Lung (tissue), 12 donors: ENCODE results near the gene CD1C. TPM values are rescaled to one million over a fixed set of nuclear protein-coding genes. Genes with fewer than 3 reads are reported as not detected.

ENCODE experiments used
- ATAC-seq: fragments of 200-7000 bp; cut with Tn5 transposase; one replicate; pipeline ENCODE4 v1.9.1; 2020; ENCODE audit warnings: moderate number of reproducible peaks; ENCODE audit not compliant: insufficient read depth, low FRiP score
- DNase-seq, 3 donors: peaks; one replicate each; pipeline ENCODE4 v3.0.0-alpha.2; 2013 to 2017
- H3K27ac ChIP-seq, 2 donors: one replicate each; pipeline ENCODE4 v1.5.1; 2013; ENCODE audit warnings: mild to moderate bottlenecking in 2 of 2, moderate library complexity in 2 of 2, control low read depth in 1 of 2, inconsistent platforms in 1 of 2, low read depth in 1 of 2, low read length in 1 of 2
- H3K27me3 ChIP-seq, 3 donors: one replicate each; pipeline ENCODE4 v1.5.1; 2013; ENCODE audit warnings: low read length in 2 of 3; ENCODE audit not compliant: control insufficient read depth in 3 of 3, insufficient read depth in 3 of 3
- H3K36me3 ChIP-seq, 4 donors: one replicate each; pipeline ENCODE4 v1.5.1; 2013; ENCODE audit warnings: low read length in 4 of 4, mild to moderate bottlenecking in 1 of 4, moderate library complexity in 1 of 4; ENCODE audit not compliant: control insufficient read depth in 4 of 4, insufficient read depth in 4 of 4
- H3K4me1 ChIP-seq, 5 donors: one replicate each; pipeline ENCODE4 v1.5.1; 2013; ENCODE audit warnings: low read length in 5 of 5, mild to moderate bottlenecking in 2 of 5, moderate library complexity in 1 of 5; ENCODE audit not compliant: control insufficient read depth in 5 of 5, insufficient read depth in 5 of 5
- H3K4me3 ChIP-seq: one replicate; pipeline ENCODE4 v1.5.1; 2013; ENCODE audit warnings: mild to moderate bottlenecking, control low read depth, moderate library complexity
- H3K9ac ChIP-seq, 2 donors: one replicate each; pipeline ENCODE4 v1.5.1; 2013; ENCODE audit warnings: low read length in 2 of 2, control low read depth in 1 of 2; ENCODE audit not compliant: insufficient read depth in 1 of 2
- H3K9me3 ChIP-seq, 4 donors: one replicate each; pipeline ENCODE4 v1.5.1; 2013; ENCODE audit warnings: low read length in 3 of 4, mild to moderate bottlenecking in 1 of 4, moderate library complexity in 1 of 4; ENCODE audit not compliant: control insufficient read depth in 4 of 4, insufficient read depth in 3 of 4
- CTCF ChIP-seq: IDR thresholded peaks from 2 replicates; pipeline ENCODE4 v1.5.1; 2012; ENCODE audit warnings: mild to moderate bottlenecking; ENCODE audit errors: control extremely low read depth, extremely low read depth
- whole genome bisulfite sequencing, 2 donors: extraction: QIAGEN DNeasy Blood & Tissue Kit; methylation state at CpG; one replicate each; pipeline ENCODE4 v1.1.7; 2013; 5-methylcytosine and 5-hydroxymethylcytosine counted together
- polyA plus RNA-seq, 2 donors: library from polyadenylated mRNA; stranded (reverse); fragments of 200-250 nt; gene quantifications; one replicate each; pipeline ENCODE4 v1.2.1, GENCODE V29; 2013
- total RNA-seq, 2 donors: library from RNA; depleted of rRNA in 1 of 2; stranded (reverse); fragments of >200 nt in 1 of 2; gene quantifications; one replicate each; pipeline ENCODE4 v1.2.1, GENCODE V29; 2014 to 2021
- donor health status: control.
- donor health status: control.
- donor health status: Bipolar disorder and iron deficiency.
- donor health status: healthy.
- donor health status: DM: yes; HTN: yes; CAD: no.

Gene CD1C
- total and polyA plus RNA-seq, 4 donors, result 0.92 to 2.3 (median 1.8) TPM

GRCh38 chr1:158323866-158324265, 34.1 kb downstream of the CD1C start:
- TF ChIP-seq CTCF, result no peak
- no peak for ATAC-seq

GRCh38 chr1:158324395-158324794, 34.7 kb downstream of the CD1C start:
- Histone ChIP-seq H3K27me3 (no peaks in the 10 kb centered on the region), H3K4me3 (no peak overlapping the region), H3K4me1 (no peaks in the 10 kb centered on the region), H3K27ac (no peak overlapping the region), H3K9ac (no peak overlapping the region), H3K36me3 (no peaks in the 10 kb centered on the region), H3K9me3 (peaks cover 0 to 2% (median 0%) of the 10 kb centered on the region in 4 donors)
- TF ChIP-seq CTCF, result no peak
- ATAC-seq, result no peak
- no peak for DNase-seq
- WGBS, 2 donors, result 72 to 76% methylated on average over 4 of the region's 4 CpGs

More at GRCh38 chr1:158323866-158324265, 34.1 kb downstream of the CD1C start:
- Histone ChIP-seq H3K9ac (no peak overlapping the region), H3K27me3 (no peaks in the 10 kb centered on the region), H3K4me1 (no peaks in the 10 kb centered on the region), H3K27ac (no peak overlapping the region), H3K36me3 (no peaks in the 10 kb centered on the region), H3K9me3 (peaks cover 0 to 2% (median 0%) of the 10 kb centered on the region in 4 donors), H3K4me3 (no peak overlapping the region)
- no peak for DNase-seq
- WGBS, 2 donors, result 61 to 81% methylated on average over 1 of the region's 1 CpG

- no peak for TF ChIP-seq CTCF
- Histone ChIP-seq H3K9ac (no peak overlapping the region), H3K4me1 (peaks cover 0 to 2% (median 0%) of the 10 kb centered on the region in 5 donors), H3K27ac (no peak overlapping the region), H3K4me3 (no peak overlapping the region), H3K27me3 (no peaks in the 10 kb centered on the region), H3K9me3 (no peaks in the 10 kb centered on the region), H3K36me3 (no peaks in the 10 kb centered on the region)
- ATAC-seq (no peak), DNase-seq (no peak)
These were observed 37.8 kb downstream of the CD1C start for GRCh38 chr1:158327481-158327880.

- H3K9me3 ChIP-seq, result no peaks in the 10 kb centered on the region
- H3K36me3 ChIP-seq, result no peaks in the 10 kb centered on the region
- no peak for DNase-seq
- 67 to 77% methylated on average over 3 of the region's 3 CpGs for WGBS, 2 donors
- H3K9ac ChIP-seq, result no peak overlapping the region
- H3K4me1 ChIP-seq, result peaks cover 0 to 8% (median 0%) of the 10 kb centered on the region in 5 donors
- H3K27me3 ChIP-seq, result no peaks in the 10 kb centered on the region
- no peak overlapping the region for H3K27ac ChIP-seq
- H3K4me3 ChIP-seq, result no peak overlapping the region
- TF ChIP-seq CTCF, result no peak
- no peak for ATAC-seq
These were observed 38.7 kb downstream of the CD1C start for GRCh38 chr1:158328426-158328825.
